GM12874 (cell line): Measurements from ENCODE around the gene ZMYND15.

Experiments used
- CTCF ChIP-seq: IDR thresholded peaks from 2 replicates; pipeline ENCODE4 v1.5.1; 2011; ENCODE audit warnings: low read depth, mild to moderate bottlenecking, control low read depth, low read length, moderate library complexity; ENCODE audit not compliant: insufficient read depth

ZMYND15 gene

GRCh38 chr17:4735876-4736651 lies 3.6 kb upstream of the ZMYND15 start:
- no peak for TF ChIP-seq CTCF

- no peak for TF ChIP-seq CTCF
Measured at GRCh38 chr17:4738136-4739121, 1.2 kb upstream of the ZMYND15 start.

- TF ChIP-seq CTCF: no peak
Measured at GRCh38 chr17:4740025-4740351, 355 bp downstream of the ZMYND15 start.

- no peak for TF ChIP-seq CTCF
Measured at GRCh38 chr17:4740584-4740983, 951 bp downstream of the ZMYND15 start.

GRCh38 chr17:4741544-4741943 lies 1.9 kb downstream of the ZMYND15 start:
- no peak for TF ChIP-seq CTCF

- no peak for TF ChIP-seq CTCF
Measured at GRCh38 chr17:4742133-4742532, 2.5 kb downstream of the ZMYND15 start.

- no peak for TF ChIP-seq CTCF
Measured at GRCh38 chr17:4742629-4743028, 3.0 kb downstream of the ZMYND15 start.
